Lower leg skin (tissue), 4 donors: ENCODE results near the gene ZCCHC14. TPM values are rescaled to one million over a fixed set of nuclear protein-coding genes. Genes with fewer than 3 reads are reported as not detected.

ENCODE experiments used
- DNase-seq, 2 donors: peaks; one replicate each; pipeline ENCODE4 v3.0.0-alpha.2; 2019; ENCODE audit warnings: low spot score in 2 of 2
- H3K4me3 ChIP-seq: fragments of 200-600 bp; sonication (generic); 2 replicates; pipeline ENCODE4 v1.5.1; 2017; ENCODE audit warnings: mild to moderate bottlenecking, low read depth; ENCODE audit not compliant: poor library complexity, severe bottlenecking
- POLR2A ChIP-seq, 2 donors: fragments of 450-650 bp; IDR thresholded peaks; one replicate each; pipeline ENCODE4 v1.6.1; 2016 to 2017; ENCODE audit warnings: antibody characterized with exemption in 2 of 2, mild to moderate bottlenecking in 1 of 2, moderate library complexity in 1 of 2
- WGBS, 2 donors: methylation state at CpG; one replicate each; pipeline ENCODE4 v1.1.5; 2018; 5-methylcytosine and 5-hydroxymethylcytosine counted together
- intact Hi-C: fragments of 100-400 bp; cut with DNase I; formaldehyde crosslinking; loops from one replicate; pipeline ENCODE4 v1.15.0; 2023; ENCODE audit warnings: low total_unique reads
- total RNA-seq, 4 donors: library from RNA; depleted of rRNA; stranded (reverse); fragments of >200 nt; gene quantifications; one replicate each; pipeline ENCODE4 v1.1.0, GENCODE V29; 2016
- TF ChIP-seq, protein P1 (sequence below), 3 donors: fragments of 450-650 bp; IDR thresholded peaks; one replicate each; pipeline ENCODE4 v1.5.1; 2016; ENCODE audit warnings: antibody characterized with exemption in 3 of 3, mild to moderate bottlenecking in 3 of 3, moderate library complexity in 2 of 3

The ZCCHC14 gene
- total RNA-seq, 4 donors from 2014 or later: 13.7 to 25.4 (median 23.6) TPM

DNA sequence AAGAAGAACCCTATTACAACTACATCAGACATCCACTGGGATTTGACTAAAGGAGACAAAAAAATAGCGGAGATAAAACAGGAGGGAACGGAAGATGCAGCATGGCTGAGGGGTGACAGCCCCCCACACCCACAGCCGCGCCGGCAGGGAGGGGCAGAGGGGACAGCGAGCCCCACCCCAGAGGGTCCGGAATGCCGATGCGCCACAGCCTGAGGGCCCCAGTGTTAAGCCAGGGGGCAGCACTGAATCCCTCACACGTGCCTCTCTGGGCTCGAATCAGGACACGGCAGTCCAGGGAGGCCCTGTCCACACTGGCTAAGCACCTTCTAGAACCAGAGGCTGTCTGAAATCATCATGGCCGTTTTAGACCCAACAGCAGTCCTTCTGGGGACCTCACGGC, 81.9 kb downstream of the ZCCHC14 start:
- 84 to 86% methylated on average over 14 of the region's 14 CpGs for WGBS, 2 donors
- TF ChIP-seq, protein P1, sequence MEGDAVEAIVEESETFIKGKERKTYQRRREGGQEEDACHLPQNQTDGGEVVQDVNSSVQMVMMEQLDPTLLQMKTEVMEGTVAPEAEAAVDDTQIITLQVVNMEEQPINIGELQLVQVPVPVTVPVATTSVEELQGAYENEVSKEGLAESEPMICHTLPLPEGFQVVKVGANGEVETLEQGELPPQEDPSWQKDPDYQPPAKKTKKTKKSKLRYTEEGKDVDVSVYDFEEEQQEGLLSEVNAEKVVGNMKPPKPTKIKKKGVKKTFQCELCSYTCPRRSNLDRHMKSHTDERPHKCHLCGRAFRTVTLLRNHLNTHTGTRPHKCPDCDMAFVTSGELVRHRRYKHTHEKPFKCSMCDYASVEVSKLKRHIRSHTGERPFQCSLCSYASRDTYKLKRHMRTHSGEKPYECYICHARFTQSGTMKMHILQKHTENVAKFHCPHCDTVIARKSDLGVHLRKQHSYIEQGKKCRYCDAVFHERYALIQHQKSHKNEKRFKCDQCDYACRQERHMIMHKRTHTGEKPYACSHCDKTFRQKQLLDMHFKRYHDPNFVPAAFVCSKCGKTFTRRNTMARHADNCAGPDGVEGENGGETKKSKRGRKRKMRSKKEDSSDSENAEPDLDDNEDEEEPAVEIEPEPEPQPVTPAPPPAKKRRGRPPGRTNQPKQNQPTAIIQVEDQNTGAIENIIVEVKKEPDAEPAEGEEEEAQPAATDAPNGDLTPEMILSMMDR (IDR thresholded peaks at IDR 0.05): no peak
- no peak for TF ChIP-seq POLR2A (IDR thresholded peaks at IDR 0.05)
- peak in 1 of 2 donors; percentile 62 for DNase-seq

DNA sequence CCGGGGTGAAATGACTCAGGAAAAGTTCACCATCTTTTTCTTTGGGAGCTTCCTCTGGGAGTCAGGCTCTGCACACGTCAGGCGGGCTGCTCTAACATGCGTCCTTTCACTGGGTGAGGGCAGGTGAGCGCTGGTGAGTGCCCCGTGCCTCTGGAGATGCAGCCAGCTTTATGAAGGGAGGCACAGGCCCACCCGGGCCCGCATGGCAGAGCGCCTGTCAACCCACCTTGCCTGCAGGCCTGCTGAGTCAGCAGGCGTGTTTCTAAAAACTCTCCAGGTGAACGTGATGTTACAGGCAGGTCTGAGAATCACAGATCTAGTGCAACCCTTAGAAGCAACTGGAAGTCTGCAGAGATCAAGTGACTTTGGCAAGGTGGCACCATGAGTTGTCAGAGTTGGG, 82.3 kb downstream of the ZCCHC14 start:
- WGBS, 2 donors: 68 to 76% methylated on average over 11 of the region's 11 CpGs
- peak in 1 of 2 donors; percentile 78 for DNase-seq
- no peak for TF ChIP-seq POLR2A (IDR thresholded peaks at IDR 0.05)
- TF ChIP-seq, protein P1 (IDR thresholded peaks at IDR 0.05): no peak
- intact Hi-C loops: loop anchor here (10.0 kb wide), 1 partner anchor 224 kb away; no protein-coding TSS in a partner anchor
- H3K4me3 ChIP-seq: no peak overlapping the region

More for the DNA sequence above, 81.9 kb downstream of the ZCCHC14 start:
- intact Hi-C loops: loop anchor here (10.0 kb wide), 1 partner anchor 224 kb away; no protein-coding TSS in a partner anchor
- no peak overlapping the region for H3K4me3 ChIP-seq

DNA sequence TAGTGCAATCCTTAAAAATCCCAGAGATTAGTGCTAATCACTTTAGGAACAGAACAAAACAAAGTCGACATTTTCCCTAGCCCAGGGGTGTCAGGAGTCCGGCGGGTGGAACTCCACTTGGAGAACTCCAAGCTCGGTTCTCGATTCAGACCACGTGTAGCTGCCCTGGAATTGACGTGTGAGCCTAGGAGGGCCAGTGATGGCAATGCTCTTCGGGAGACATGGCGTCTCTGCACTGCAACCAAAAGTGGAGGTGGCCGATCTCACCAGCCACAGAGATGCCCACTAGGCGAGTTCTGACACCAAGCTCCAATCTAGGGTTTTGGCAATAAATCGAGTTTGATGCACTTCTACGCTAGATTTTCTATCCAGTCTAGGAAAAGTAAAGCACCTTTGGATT, 83.0 kb downstream of the ZCCHC14 start:
- no peak for TF ChIP-seq POLR2A (IDR thresholded peaks at IDR 0.05)
- TF ChIP-seq, protein P1 (IDR thresholded peaks at IDR 0.05): no peak
- intact Hi-C loops: loop anchor here (10.0 kb wide), 1 partner anchor 225 kb away; no protein-coding TSS in a partner anchor
- peak in 1 of 2 donors; percentile 69 for DNase-seq
- whole genome bisulfite sequencing, 2 donors: 90 to 93% methylated on average over 13 of the region's 13 CpGs
- no peak overlapping the region for H3K4me3 ChIP-seq

DNA sequence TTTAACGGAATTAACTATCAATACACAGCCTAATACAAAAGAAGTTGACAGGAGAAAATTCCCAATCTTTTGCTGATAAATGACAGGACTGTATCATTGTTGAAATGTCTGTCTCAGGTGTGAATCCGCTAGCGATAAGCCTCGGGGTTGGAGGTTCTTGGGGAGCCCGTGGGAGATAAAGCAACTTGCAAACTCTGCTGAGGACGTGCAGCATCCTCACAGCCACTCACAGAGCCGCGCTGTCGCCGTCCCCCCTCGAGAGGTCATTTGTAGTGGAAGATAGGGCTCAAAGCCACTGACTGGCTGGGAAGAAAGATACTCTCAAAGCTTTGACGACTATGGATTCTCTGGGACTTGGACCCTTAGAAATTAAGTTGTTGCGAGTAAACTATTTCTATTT, 83.7 kb downstream of the ZCCHC14 start:
- H3K4me3 ChIP-seq: no peak overlapping the region
- WGBS, 2 donors: 84 to 87% methylated on average over 13 of the region's 13 CpGs
- intact Hi-C loops: no loop called here
- DNase-seq: peak in 1 of 2 donors; percentile 65
- no peak for TF ChIP-seq POLR2A (IDR thresholded peaks at IDR 0.05)
- TF ChIP-seq, protein P1 (IDR thresholded peaks at IDR 0.05): no peak

DNA sequence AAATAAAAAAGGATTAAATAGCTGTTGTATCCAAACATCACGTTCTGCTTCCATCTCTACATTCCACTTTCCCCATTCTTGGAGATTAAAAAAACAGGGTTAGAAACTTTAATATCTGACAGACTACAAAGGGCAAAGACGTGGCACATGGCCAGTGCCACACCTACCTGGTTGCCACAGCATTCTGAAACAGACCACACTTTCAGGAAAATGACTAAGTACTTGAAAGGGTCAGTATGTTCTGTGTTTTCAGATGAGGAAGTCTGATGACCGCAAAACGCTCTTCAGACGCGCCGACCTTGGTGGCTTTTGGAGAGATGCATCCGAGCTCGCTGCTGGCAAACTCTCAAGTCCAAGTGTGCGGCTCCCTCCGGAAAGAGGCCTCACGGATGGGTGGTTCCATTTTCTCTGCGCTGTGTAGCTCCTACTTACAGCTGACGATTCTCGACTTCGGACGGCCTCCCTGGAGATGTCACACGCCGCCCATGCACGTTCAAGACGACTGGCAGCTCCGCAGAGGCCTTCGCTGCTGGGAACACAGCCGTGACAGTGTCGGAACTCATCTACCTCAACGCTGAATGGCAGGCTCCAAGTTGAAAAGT, 85.2 kb downstream of the ZCCHC14 start:
- H3K4me3 ChIP-seq: no peak overlapping the region
- intact Hi-C loops: no loop called here
- peak; percentile 43 to 89 for DNase-seq
- 76 to 79% methylated on average over 26 of the region's 26 CpGs for WGBS, 2 donors
- no peak for TF ChIP-seq POLR2A (IDR thresholded peaks at IDR 0.05)

DNA sequence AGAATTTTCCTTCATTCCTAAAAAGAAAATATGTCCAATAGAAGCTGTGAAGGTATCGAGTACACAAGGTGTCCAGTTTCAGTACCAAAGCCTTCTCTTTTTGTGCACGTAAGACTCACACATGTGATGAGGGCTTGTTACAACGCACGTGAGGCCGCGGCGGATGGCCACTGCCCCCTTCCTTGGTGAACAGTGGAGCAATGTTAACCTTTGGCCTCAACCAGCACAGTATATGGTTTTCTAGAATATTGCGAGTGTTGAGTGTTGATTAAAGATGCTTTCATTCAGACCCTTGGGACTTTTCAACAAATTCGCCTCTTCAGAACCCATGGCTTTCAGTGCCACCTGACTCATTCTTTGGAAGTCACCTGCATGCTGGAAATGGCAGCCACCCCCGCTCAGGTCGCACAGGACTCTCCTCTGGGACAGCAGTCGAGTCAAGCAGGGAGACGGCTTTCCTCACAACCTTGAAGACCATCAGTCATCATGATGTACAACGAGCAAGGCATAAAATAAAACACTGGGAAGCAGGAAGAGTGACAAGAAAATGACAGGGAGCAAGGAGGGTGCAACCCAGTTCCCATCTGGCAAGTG, 86.2 kb downstream of the ZCCHC14 start:
- H3K4me3 ChIP-seq: no peak overlapping the region
- intact Hi-C loops: no loop called here
- TF ChIP-seq, protein P1 (IDR thresholded peaks at IDR 0.05): no peak
- TF ChIP-seq POLR2A (IDR thresholded peaks at IDR 0.05): no peak
- 88 to 91% methylated on average over 14 of the region's 14 CpGs for WGBS, 2 donors
- DNase-seq: peak in 1 of 2 donors; percentile 73
